ENCODE results near the gene PTPN4.

DNA sequence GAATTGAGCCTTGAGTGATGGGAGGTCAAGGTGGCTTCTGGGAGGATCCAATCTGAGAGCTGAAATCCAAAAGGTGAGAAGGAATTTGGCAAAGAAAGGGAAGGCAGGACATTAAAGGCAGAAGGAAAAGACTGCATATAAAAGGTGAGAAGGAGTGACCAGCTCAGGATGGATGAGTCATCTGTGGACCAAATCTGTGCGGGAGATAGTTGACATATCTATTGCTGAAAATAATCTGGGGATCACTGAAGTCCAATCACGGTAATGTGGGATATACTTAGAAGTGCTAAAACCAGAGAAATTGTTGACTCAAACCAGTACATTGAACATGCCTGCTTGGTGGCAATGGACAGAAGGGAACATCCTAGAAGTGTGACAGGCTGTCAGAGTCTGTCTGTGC is 8.0 kb upstream of the PTPN4 start:
- TF ChIP-seq, protein P1, sequence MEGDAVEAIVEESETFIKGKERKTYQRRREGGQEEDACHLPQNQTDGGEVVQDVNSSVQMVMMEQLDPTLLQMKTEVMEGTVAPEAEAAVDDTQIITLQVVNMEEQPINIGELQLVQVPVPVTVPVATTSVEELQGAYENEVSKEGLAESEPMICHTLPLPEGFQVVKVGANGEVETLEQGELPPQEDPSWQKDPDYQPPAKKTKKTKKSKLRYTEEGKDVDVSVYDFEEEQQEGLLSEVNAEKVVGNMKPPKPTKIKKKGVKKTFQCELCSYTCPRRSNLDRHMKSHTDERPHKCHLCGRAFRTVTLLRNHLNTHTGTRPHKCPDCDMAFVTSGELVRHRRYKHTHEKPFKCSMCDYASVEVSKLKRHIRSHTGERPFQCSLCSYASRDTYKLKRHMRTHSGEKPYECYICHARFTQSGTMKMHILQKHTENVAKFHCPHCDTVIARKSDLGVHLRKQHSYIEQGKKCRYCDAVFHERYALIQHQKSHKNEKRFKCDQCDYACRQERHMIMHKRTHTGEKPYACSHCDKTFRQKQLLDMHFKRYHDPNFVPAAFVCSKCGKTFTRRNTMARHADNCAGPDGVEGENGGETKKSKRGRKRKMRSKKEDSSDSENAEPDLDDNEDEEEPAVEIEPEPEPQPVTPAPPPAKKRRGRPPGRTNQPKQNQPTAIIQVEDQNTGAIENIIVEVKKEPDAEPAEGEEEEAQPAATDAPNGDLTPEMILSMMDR (IDR thresholded peaks at IDR 0.05), result no peak
- no peak for TF ChIP-seq POLR2A (IDR thresholded peaks at IDR 0.05)
